HepG2 (cell line): ENCODE data around the gene PEX11G. TPM values are rescaled to one million over a fixed set of nuclear protein-coding genes. Genes with fewer than 3 reads are reported as not detected.

Experiments used
- ATM ChIP-seq: fragments of 450-650 bp; IDR thresholded peaks from 2 replicates; pipeline ENCODE4 v1.7.1; 2017; ENCODE audit warnings: mild to moderate bottlenecking, borderline replicate concordance
- CEBPG ChIP-seq: IDR thresholded peaks from 2 replicates; pipeline ENCODE4 v1.6.1; 2016
- CHCHD3 ChIP-seq: sonication (generic); formaldehyde crosslinking; IDR thresholded peaks from 2 replicates; pipeline ENCODE4 v1.8.0; 2022; ENCODE audit warnings: mild to moderate bottlenecking, missing genetic modification reagents, moderate library complexity
- CTCF ChIP-seq: sonication (generic); formaldehyde crosslinking; IDR thresholded peaks from 2 replicates; pipeline ENCODE4 v1.5.0; 2020; ENCODE audit warnings: mild to moderate bottlenecking, missing genetic modification reagents, moderate library complexity
- DNMT1 ChIP-seq: sonication (generic); formaldehyde crosslinking; IDR thresholded peaks from 2 replicates; pipeline ENCODE4 v1.5.1; 2020; ENCODE audit warnings: mild to moderate bottlenecking, missing genetic modification reagents
- GTF3A ChIP-seq: sonication (generic); formaldehyde crosslinking; conservative IDR thresholded peaks from 2 replicates; pipeline ENCODE4 v1.4.0; 2020; ENCODE audit warnings: mild to moderate bottlenecking, missing genetic modification reagents
- HDAC6 ChIP-seq: fragments of 200-600 bp; sonication (generic); IDR thresholded peaks from 2 replicates; pipeline ENCODE4 v1.7.0; 2017; ENCODE audit warnings: mild to moderate bottlenecking, antibody characterized with exemption, low read length, low read depth
- NFE2L2 ChIP-seq: fragments of 150-350 bp; IDR thresholded peaks from 2 replicates; pipeline ENCODE4 v1.6.1; 2014; ENCODE audit warnings: low read length
- PATZ1 ChIP-seq: sonication (generic); formaldehyde crosslinking; IDR thresholded peaks from 2 replicates; pipeline ENCODE4 v1.4.0; 2020; ENCODE audit warnings: missing genetic modification reagents
- RBFOX2 ChIP-seq: fragments of 200-400 bp; formaldehyde crosslinking; IDR thresholded peaks from 2 replicates; pipeline ENCODE4 v1.6.1; 2017; ENCODE audit warnings: low read depth, mild to moderate bottlenecking, low read length
- ZNF205 ChIP-seq: IDR thresholded peaks from 2 replicates; pipeline ENCODE4 v1.6.1; 2018; ENCODE audit warnings: missing biosample characterization, missing genetic modification reagents
- ZNF256 ChIP-seq: sonication (generic); formaldehyde crosslinking; conservative IDR thresholded peaks from 2 replicates; pipeline ENCODE4 v1.4.0; 2020; ENCODE audit warnings: missing genetic modification reagents
- ZNF33B ChIP-seq: sonication (generic); formaldehyde crosslinking; IDR thresholded peaks from 2 replicates; pipeline ENCODE4 v1.5.1; 2020; ENCODE audit warnings: mild to moderate bottlenecking, missing genetic modification reagents
- ZNF350 ChIP-seq: sonication (generic); formaldehyde crosslinking; IDR thresholded peaks from 2 replicates; pipeline ENCODE4 v1.4.0; 2020; ENCODE audit warnings: mild to moderate bottlenecking, low read depth, missing genetic modification reagents, borderline replicate concordance
- ZNF530 ChIP-seq: sonication (generic); formaldehyde crosslinking; IDR thresholded peaks from 2 replicates; pipeline ENCODE4 v1.5.0; 2020; ENCODE audit warnings: low read depth, mild to moderate bottlenecking, missing genetic modification reagents
- ZNF574 ChIP-seq: sonication (generic); formaldehyde crosslinking; IDR thresholded peaks from 2 replicates; pipeline ENCODE4 v1.4.0; 2020; ENCODE audit warnings: missing genetic modification reagents
- polyA plus RNA-seq, 8 experiments: library from polyadenylated mRNA; depleted of rRNA in 3 of 8; stranded (reverse) in 7 of 8; unstranded in 1 of 8; fragments of >200 nt; fragmentation: Illumina TruSeq in 4 of 8; extraction: Trizol in 4 of 8; gene quantifications; 2 replicates each; pipeline versions ENCODE4 v1.2.1 to v1.2.3, GENCODE V29; 2011 to 2016; ENCODE audit warnings: low read depth in 4 of 8, missing spikeins in 1 of 8, mixed read lengths in 1 of 8; ENCODE audit not compliant: insufficient read depth in 1 of 8
- total RNA-seq, 5 experiments: library from RNA; depleted of rRNA; stranded (reverse); fragments of >200 nt; fragmentation: Illumina TruSeq; extraction: Trizol; gene quantifications; 2 replicates each; pipeline ENCODE4 v1.2.3, GENCODE V29; 2016; ENCODE audit warnings: low read depth in 1 of 5
- TF ChIP-seq, protein P1 (sequence below): sonication (generic); formaldehyde crosslinking; IDR thresholded peaks from 2 replicates; pipeline ENCODE4 v1.4.0; 2020; ENCODE audit warnings: missing genetic modification reagents

PEX11G gene
- total and polyA plus RNA-seq, 2 of the 13 experiments (the other 11 are each of a cell fraction or from before 2014, with no cell fraction given), result not detected

- TF ChIP-seq PATZ1 (CRISPR knock-in tag), result peak; percentile 65
- TF ChIP-seq CTCF (CRISPR knock-in tag), result 0 out of 2 replicates have a peak, but pooled peaks have one; percentile 23
- TF ChIP-seq, protein P1, sequence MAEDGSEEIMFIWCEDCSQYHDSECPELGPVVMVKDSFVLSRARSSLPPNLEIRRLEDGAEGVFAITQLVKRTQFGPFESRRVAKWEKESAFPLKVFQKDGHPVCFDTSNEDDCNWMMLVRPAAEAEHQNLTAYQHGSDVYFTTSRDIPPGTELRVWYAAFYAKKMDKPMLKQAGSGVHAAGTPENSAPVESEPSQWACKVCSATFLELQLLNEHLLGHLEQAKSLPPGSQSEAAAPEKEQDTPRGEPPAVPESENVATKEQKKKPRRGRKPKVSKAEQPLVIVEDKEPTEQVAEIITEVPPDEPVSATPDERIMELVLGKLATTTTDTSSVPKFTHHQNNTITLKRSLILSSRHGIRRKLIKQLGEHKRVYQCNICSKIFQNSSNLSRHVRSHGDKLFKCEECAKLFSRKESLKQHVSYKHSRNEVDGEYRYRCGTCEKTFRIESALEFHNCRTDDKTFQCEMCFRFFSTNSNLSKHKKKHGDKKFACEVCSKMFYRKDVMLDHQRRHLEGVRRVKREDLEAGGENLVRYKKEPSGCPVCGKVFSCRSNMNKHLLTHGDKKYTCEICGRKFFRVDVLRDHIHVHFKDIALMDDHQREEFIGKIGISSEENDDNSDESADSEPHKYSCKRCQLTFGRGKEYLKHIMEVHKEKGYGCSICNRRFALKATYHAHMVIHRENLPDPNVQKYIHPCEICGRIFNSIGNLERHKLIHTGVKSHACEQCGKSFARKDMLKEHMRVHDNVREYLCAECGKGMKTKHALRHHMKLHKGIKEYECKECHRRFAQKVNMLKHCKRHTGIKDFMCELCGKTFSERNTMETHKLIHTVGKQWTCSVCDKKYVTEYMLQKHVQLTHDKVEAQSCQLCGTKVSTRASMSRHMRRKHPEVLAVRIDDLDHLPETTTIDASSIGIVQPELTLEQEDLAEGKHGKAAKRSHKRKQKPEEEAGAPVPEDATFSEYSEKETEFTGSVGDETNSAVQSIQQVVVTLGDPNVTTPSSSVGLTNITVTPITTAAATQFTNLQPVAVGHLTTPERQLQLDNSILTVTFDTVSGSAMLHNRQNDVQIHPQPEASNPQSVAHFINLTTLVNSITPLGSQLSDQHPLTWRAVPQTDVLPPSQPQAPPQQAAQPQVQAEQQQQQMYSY, result peak; percentile 69; the same call in 1 of the 2 replicates
- TF ChIP-seq GTF3A, result 0 out of 2 replicates have a peak, but pooled peaks have one; percentile 72
- TF ChIP-seq NFE2L2, result no peak
- peak; percentile 92 for TF ChIP-seq ZNF574 (CRISPR knock-in tag)
- no peak for TF ChIP-seq ATM
- peak; percentile 21; the same call in 1 of the 2 replicates for TF ChIP-seq DNMT1 (CRISPR knock-in tag)
- TF ChIP-seq RBFOX2, result peak; percentile 81
- peak; percentile 67 for TF ChIP-seq ZNF205 (CRISPR knock-in tag)
- TF ChIP-seq ZNF256, result no peak
- TF ChIP-seq CEBPG (CRISPR knock-in tag), result peak; percentile 50; the same call in 1 of the 2 replicates
- no peak for TF ChIP-seq HDAC6
- TF ChIP-seq CHCHD3 (CRISPR knock-in tag), result peak; percentile 85; the same call in 1 of the 2 replicates
- no peak for TF ChIP-seq ZNF33B (CRISPR knock-in tag)
- no peak for TF ChIP-seq ZNF530 (CRISPR knock-in tag)
- peak; percentile 86 for TF ChIP-seq ZNF350 (CRISPR knock-in tag)
These were observed 33.5 kb upstream of the PEX11G start, which contains the start of gene MCOLN1 (continued) for GRCh38 chr19:7522072-7522922.
